Kidney epithelial cell (primary cell): ENCODE data around the gene CAMSAP2. TPM values are rescaled to one million over a fixed set of nuclear protein-coding genes. Genes with fewer than 3 reads are reported as not detected.

Experiments
- DNase-seq: peaks from one replicate; pipeline ENCODE4 v3.0.0-alpha.2; 2010; ENCODE audit warnings: low read depth
- H3K27me3 ChIP-seq: 2 replicates; pipeline ENCODE4 v1.6.0; 2011; ENCODE audit warnings: low read length; ENCODE audit not compliant: control insufficient read depth, insufficient read depth
- H3K36me3 ChIP-seq: 2 replicates; pipeline ENCODE4 v1.5.1; 2011; ENCODE audit warnings: low read length; ENCODE audit not compliant: control insufficient read depth, insufficient read depth
- H3K4me3 ChIP-seq: 2 replicates; pipeline ENCODE4 v1.5.1; 2011; ENCODE audit warnings: low read depth, mild to moderate bottlenecking, control low read depth, low read length
- total RNA-seq: library from RNA; depleted of rRNA; stranded (reverse); fragments of >200 nt; gene quantifications from 2 replicates; pipeline ENCODE4 v1.2.3, GENCODE V29; 2015
- TF ChIP-seq, protein P1 (sequence below): IDR thresholded peaks from 2 replicates; pipeline ENCODE4 v1.5.1; 2011; ENCODE audit warnings: mild to moderate bottlenecking, moderate library complexity, low read length, control low read depth, inconsistent platforms; ENCODE audit not compliant: insufficient read depth, poor library complexity, severe bottlenecking

CAMSAP2 gene
- total RNA-seq, 1 donor from 2014 or later, result 31.9 TPM

DNA sequence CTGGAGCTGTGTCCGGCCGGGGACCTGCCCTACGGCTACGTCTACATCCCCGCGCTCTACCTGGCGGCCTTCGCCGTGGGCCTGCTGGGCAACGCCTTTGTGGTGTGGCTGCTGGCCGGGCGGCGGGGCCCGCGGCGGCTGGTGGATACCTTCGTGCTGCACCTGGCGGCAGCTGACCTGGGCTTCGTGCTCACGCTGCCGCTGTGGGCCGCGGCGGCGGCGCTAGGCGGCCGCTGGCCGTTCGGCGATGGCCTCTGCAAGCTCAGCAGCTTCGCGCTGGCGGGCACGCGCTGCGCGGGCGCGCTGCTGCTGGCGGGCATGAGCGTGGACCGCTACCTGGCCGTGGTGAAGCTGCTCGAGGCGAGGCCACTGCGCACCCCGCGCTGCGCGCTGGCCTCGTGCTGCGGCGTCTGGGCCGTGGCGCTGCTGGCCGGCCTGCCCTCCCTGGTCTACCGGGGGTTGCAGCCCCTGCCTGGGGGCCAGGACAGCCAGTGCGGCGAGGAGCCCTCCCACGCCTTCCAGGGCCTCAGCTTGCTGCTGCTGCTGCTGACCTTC lies 134.5 kb downstream of the CAMSAP2 start:
- Histone ChIP-seq H3K27me3 (peaks cover 23% of the 10 kb centered on the region), H3K36me3 (no peaks in the 10 kb centered on the region), H3K4me3 (peak overlapping the region; percentile 6)
- TF ChIP-seq, protein P1, sequence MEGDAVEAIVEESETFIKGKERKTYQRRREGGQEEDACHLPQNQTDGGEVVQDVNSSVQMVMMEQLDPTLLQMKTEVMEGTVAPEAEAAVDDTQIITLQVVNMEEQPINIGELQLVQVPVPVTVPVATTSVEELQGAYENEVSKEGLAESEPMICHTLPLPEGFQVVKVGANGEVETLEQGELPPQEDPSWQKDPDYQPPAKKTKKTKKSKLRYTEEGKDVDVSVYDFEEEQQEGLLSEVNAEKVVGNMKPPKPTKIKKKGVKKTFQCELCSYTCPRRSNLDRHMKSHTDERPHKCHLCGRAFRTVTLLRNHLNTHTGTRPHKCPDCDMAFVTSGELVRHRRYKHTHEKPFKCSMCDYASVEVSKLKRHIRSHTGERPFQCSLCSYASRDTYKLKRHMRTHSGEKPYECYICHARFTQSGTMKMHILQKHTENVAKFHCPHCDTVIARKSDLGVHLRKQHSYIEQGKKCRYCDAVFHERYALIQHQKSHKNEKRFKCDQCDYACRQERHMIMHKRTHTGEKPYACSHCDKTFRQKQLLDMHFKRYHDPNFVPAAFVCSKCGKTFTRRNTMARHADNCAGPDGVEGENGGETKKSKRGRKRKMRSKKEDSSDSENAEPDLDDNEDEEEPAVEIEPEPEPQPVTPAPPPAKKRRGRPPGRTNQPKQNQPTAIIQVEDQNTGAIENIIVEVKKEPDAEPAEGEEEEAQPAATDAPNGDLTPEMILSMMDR, result no peak
- no peak for DNase-seq

DNA sequence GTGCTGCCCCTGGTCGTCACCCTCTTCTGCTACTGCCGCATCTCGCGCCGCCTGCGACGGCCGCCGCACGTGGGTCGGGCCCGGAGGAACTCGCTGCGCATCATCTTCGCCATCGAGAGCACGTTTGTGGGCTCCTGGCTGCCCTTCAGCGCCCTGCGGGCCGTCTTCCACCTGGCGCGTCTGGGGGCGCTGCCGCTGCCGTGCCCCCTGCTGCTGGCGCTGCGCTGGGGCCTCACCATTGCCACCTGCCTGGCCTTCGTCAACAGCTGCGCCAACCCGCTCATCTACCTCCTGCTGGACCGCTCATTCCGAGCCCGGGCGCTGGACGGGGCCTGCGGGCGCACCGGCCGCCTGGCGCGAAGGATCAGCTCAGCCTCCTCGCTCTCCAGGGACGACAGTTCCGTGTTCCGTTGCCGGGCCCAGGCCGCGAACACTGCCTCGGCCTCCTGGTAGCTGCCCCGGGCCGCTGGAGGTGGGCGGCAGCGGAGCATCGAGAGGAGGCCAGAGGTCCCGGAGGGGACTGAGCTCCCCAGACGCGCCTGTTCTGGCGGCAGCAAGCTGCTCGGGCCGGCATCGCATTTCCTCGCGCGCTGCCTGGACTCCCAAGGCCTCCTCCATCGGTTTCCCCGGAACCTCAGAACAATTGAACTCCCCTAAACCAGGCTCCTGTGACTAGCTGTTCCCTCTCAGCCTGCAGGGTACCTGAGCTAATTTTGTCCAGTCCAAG lies 135.1 kb downstream of the CAMSAP2 start:
- Histone ChIP-seq H3K4me3 (peak overlapping the region; percentile 6), H3K27me3 (peaks cover 23% of the 10 kb centered on the region), H3K36me3 (no peaks in the 10 kb centered on the region)
- TF ChIP-seq, protein P1, result no peak
- DNase-seq, result no peak

DNA sequence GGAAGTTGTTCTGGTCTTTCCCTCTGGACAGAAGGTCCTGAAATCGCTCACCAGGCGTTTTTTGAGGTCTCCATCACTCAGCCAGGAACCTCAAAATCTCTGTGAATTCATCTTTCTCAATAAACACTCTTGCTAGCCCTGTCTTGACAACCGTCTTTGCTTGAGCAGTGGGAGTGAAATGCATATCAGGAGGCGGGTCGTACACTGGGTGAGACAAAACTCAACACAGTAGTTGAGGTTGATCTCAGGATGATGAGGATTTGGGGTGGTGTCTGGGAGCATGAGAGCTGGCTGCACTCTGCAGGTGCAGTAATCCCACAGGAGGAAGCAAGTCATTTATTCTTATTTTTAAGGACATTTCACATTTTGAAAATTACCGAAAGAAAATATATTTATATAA lies 136.0 kb downstream of the CAMSAP2 start:
- TF ChIP-seq, protein P1, result no peak
- DNase-seq, result no peak
- no peak overlapping the region for H3K4me3 ChIP-seq
- H3K36me3 ChIP-seq, result no peaks in the 10 kb centered on the region
- peaks cover 23% of the 10 kb centered on the region for H3K27me3 ChIP-seq

DNA sequence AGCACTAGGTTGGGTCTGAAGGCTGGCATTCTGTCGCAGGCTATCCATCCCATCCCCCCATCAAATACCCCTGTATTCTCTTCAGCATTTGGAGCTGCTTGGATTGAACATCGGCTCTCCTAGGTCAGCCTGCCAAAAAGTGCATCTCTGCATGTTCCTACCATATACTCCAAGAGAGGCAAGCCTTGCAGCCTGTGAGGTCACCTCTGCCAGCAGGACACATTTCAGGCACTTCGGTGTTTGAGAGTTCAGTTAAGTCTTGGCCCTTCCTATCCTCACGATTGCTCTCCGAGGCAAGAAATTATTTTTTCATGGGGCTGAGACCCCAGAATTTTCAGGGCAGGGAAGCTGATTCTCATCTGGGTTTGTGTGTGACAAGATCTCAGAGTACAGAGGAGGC lies 136.7 kb downstream of the CAMSAP2 start:
- Histone ChIP-seq H3K36me3 (no peaks in the 10 kb centered on the region), H3K4me3 (no peak overlapping the region), H3K27me3 (peaks cover 23% of the 10 kb centered on the region)
- no peak for DNase-seq
- TF ChIP-seq, protein P1, result no peak

DNA sequence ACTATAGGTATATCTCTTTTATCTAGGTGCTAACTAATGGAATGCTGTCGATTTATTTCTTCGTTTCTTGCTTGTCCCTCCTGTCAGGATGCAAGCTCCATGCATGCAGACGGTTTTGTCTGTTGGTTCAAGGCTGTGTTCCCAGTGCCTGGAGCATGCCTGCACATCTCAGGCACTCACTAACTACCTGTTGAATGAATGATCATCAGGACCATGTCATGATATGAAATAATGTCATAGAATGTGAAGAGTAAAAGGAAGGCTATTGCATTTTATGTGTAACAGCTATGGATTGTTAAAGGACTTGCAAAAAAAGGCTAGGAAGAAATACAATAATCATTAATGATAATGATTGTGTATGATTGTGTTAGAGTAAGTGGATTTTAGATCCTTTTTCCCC lies 138.3 kb downstream of the CAMSAP2 start:
- Histone ChIP-seq H3K4me3 (no peak overlapping the region), H3K36me3 (no peaks in the 10 kb centered on the region), H3K27me3 (peaks cover 23% of the 10 kb centered on the region)
- no peak for DNase-seq
- TF ChIP-seq, protein P1, result no peak

DNA sequence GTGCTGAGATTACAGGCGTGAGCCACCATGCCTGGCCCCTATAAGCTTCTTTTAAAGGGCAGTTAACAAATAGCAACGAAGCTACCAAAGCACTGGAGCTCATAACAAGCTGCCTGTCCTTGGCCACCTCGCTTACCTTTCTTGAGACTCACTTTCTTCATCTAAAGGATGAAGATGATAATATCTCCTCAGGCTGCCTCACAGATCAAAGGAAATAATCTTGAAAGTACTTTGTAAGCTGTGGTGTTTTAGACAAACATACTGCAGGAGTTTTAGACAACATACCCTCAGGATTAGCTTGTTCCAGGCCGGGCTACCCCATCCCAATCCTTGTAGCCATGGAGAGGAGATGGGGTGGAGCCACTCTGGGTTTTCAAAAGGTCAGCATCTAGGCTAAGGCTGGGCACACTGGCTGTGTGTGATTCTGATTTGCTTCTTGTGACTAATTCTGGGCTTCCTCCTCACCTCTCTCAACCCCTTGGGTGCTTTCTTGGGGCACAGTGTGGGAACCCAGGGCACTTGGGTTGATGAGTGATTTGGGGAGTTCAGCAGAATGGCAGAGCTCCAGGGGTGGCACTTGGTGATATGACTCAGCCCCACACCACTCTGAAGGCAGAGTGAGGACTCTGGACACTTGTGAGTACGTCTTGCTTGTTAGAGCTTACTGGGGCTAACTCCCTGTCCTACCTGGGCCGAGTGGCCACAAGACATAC lies 139.3 kb downstream of the CAMSAP2 start:
- Histone ChIP-seq H3K27me3 (peaks cover 14% of the 10 kb centered on the region), H3K4me3 (no peak overlapping the region), H3K36me3 (no peaks in the 10 kb centered on the region)
- DNase-seq, result no peak
- TF ChIP-seq, protein P1, result no peak
